PFSK-1 (cell line): ENCODE results near the gene CASKIN2.

ENCODE experiments used
- FOXP2 ChIP-seq: optimal IDR thresholded peaks from 2 replicates; pipeline ENCODE3; 2011; ENCODE audit warnings: borderline replicate concordance, control low read depth, inconsistent platforms; ENCODE audit not compliant: insufficient read depth; ENCODE audit errors: extremely low read length, extremely low read depth
- POLR2AphosphoS5 ChIP-seq: IDR thresholded peaks from 2 replicates; pipeline ENCODE4 v1.6.1; 2012; ENCODE audit warnings: low read depth, mild to moderate bottlenecking, control low read depth, low read length, moderate library complexity
- REST ChIP-seq, 2 experiments: IDR thresholded peaks; 2 replicates each; pipeline versions ENCODE4 v1.6.1 to v1.8.0; 2011 to 2012; ENCODE audit warnings: low read depth in 2 of 2, low read length in 2 of 2, control low read depth in 1 of 2, inconsistent platforms in 1 of 2, mild to moderate bottlenecking in 1 of 2, moderate library complexity in 1 of 2; ENCODE audit not compliant: insufficient read depth in 1 of 2
- SIN3A ChIP-seq: IDR thresholded peaks from 2 replicates; pipeline ENCODE4 v1.6.1; 2012; ENCODE audit warnings: mild to moderate bottlenecking, low read length, moderate library complexity, borderline replicate concordance; ENCODE audit not compliant: insufficient read depth
- TAF1 ChIP-seq: IDR thresholded peaks from 2 replicates; pipeline ENCODE4 v1.6.1; 2012; ENCODE audit warnings: low read length, control low read depth, borderline replicate concordance; ENCODE audit not compliant: insufficient read depth

The CASKIN2 gene

GRCh38 chr17:75542728-75543336 is 27.5 kb upstream of the CASKIN2 start:
- TF ChIP-seq FOXP2 (no peak), REST (IDR thresholded peaks at IDR 0.05; ENCODE audit: insufficient read depth in 1 of 2, low read depth in 2 of 2, low read length in 2 of 2) (no peak), POLR2AphosphoS5 (no peak), TAF1 (no peak), SIN3A (no peak)

- TF ChIP-seq FOXP2: no peak
- no peak for TF ChIP-seq POLR2AphosphoS5
- no peak for TF ChIP-seq TAF1
- no peak for TF ChIP-seq SIN3A
- TF ChIP-seq REST (IDR thresholded peaks at IDR 0.05; ENCODE audit: insufficient read depth in 1 of 2, low read depth in 2 of 2, low read length in 2 of 2): no peak
Observed at GRCh38 chr17:75542229-75542628, 26.9 kb upstream of the CASKIN2 start.

- no peak for TF ChIP-seq SIN3A
- TF ChIP-seq REST (IDR thresholded peaks at IDR 0.05; ENCODE audit: insufficient read depth in 1 of 2, low read depth in 2 of 2, low read length in 2 of 2): no peak
- no peak for TF ChIP-seq FOXP2
- no peak for TF ChIP-seq TAF1
- TF ChIP-seq POLR2AphosphoS5: no peak
Observed at GRCh38 chr17:75540923-75541503, 25.7 kb upstream of the CASKIN2 start.

GRCh38 chr17:75539967-75540729 is 24.8 kb upstream of the CASKIN2 start:
- no peak for TF ChIP-seq POLR2AphosphoS5
- no peak for TF ChIP-seq REST (IDR thresholded peaks at IDR 0.05; ENCODE audit: insufficient read depth in 1 of 2, low read depth in 2 of 2, low read length in 2 of 2)
- no peak for TF ChIP-seq SIN3A
- no peak for TF ChIP-seq FOXP2
- no peak for TF ChIP-seq TAF1
